ENCODE data around the gene CES1. TPM values are rescaled to one million over a fixed set of nuclear protein-coding genes. Genes with fewer than 3 reads are reported as not detected.
"Not testable (repeated sequence)": the region's sequence is repeated elsewhere in the genome, so short reads cannot be mapped to it uniquely, and the experiment has no call there.

CES1 gene
- total RNA-seq, 2 experiments from 2014 or later = not detected

DNA sequence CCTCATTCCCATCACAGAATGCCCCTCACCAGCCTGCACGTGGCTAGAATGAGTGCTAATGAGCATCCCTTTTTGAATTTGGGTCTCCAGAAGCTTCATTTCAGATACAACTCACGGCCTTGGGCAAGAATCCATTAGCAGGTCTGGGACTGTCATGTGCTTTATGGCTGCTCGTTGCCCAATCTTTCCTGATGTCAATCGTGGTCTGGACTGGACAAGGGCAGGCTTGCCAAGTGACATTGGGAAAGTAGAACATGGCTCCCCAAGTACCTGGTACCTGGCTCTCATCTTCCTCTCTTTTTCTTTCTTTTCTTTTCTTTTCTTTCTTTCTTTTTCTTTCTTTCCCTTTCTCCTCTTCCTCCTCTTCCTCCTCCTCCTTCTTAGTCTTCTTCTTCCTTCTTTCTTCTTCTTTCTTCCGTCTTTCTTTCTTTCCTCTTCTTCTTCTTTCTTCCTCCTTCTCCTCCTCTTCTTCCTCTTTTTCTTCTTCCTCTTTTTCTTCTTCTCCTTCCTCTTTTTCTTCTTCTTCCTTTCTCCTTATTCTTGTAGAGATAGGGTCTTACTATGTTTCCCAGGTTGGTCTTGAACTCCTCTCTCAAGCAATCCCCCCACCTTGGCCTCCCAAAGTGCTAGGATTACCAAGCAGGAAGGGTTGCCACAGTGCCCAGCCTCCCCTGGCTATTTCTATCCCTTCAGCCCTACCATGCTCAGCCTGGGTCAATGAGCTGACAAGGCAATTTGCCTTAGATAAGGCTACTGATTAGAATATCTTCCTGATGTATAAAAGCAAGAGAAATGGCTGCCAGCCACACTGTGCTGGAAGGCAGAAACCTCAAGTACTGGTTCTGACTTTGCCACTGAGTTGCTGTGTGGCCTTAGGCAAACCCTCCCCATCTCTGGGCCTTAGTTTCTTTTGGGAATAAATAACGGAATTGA is 75.0 kb downstream of the CES1 start:
- BruUV-seq (replicated peaks); H3K27ac ChIP-seq (ENCODE audit: low read depth, low read length, poor library complexity, severe bottlenecking); CTCF ChIA-PET (ENCODE audit: unreplicated experiment); H4K20me1 ChIP-seq (ENCODE audit: insufficient read depth, low read length); H2AFZ ChIP-seq (ENCODE audit: low read length); POLR2A ChIA-PET; H3K79me2 ChIP-seq (ENCODE audit: insufficient read depth, low read depth, low read length); H3K9me3 ChIP-seq (ENCODE audit: low read length); H3K36me3 ChIP-seq (ENCODE audit: insufficient read depth, low read length); H3K4me2 ChIP-seq (ENCODE audit: low read length); H3K4me3 ChIP-seq (ENCODE audit: low read depth, low read length, poor library complexity, severe bottlenecking); H3K4me1 ChIP-seq (ENCODE audit: insufficient read depth, low read length, poor library complexity, severe bottlenecking); H3K9me2 ChIP-seq (ENCODE audit: insufficient read depth, low read length); intact Hi-C loops (cut with micrococcal nuclease; ENCODE audit: unreplicated experiment); DNase-seq (ENCODE audit: low spot score): not testable (repeated sequence)

DNA sequence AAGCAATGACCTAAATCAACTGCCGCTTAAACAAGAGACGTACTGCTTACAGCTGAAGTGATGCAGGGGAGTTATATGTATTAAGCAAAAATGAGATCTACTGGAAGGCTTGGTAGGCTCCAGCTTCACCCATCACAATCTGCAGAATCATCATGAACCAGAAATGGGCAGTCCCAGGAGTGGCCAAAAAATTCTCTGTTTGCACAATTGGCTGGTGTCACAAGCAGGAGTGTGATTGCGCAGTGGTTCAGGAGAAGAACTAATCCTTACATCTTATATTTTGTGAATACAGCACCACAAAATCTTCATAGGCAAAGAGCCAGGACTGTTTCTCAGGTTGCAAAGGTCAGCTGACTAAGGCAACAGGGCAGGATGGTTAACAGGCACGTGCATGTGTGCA is 75.9 kb downstream of the CES1 start:
- peaks cover 6% of the 10 kb centered on the region; the same call in 1 of the 2 replicates for H3K9me3 ChIP-seq (ENCODE audit: low read length)
- CTCF ChIA-PET (ENCODE audit: unreplicated experiment) = no interaction called here
- POLR2A ChIA-PET = no interaction called here
- TF ChIP-seq, protein P1, sequence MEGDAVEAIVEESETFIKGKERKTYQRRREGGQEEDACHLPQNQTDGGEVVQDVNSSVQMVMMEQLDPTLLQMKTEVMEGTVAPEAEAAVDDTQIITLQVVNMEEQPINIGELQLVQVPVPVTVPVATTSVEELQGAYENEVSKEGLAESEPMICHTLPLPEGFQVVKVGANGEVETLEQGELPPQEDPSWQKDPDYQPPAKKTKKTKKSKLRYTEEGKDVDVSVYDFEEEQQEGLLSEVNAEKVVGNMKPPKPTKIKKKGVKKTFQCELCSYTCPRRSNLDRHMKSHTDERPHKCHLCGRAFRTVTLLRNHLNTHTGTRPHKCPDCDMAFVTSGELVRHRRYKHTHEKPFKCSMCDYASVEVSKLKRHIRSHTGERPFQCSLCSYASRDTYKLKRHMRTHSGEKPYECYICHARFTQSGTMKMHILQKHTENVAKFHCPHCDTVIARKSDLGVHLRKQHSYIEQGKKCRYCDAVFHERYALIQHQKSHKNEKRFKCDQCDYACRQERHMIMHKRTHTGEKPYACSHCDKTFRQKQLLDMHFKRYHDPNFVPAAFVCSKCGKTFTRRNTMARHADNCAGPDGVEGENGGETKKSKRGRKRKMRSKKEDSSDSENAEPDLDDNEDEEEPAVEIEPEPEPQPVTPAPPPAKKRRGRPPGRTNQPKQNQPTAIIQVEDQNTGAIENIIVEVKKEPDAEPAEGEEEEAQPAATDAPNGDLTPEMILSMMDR (conservative IDR thresholded peaks at IDR 0.05; ENCODE audit: low read length) = no peak
- no peak for TF ChIP-seq EZH2phosphoT487 (IDR thresholded peaks at IDR 0.05; ENCODE audit: borderline replicate concordance, low read depth, low read length)
- no peak overlapping the region for H2AFZ ChIP-seq (ENCODE audit: low read length)
- H3K79me2 ChIP-seq (ENCODE audit: insufficient read depth, low read depth, low read length) = no peaks in the 10 kb centered on the region
- H3K36me3 ChIP-seq (ENCODE audit: insufficient read depth, low read length) = no peaks in the 10 kb centered on the region
- no peak for DNase-seq (ENCODE audit: low spot score)
- H4K20me1 ChIP-seq (ENCODE audit: insufficient read depth, low read length) = no peaks in the 10 kb centered on the region
- H3K4me3 ChIP-seq (ENCODE audit: low read depth, low read length, poor library complexity, severe bottlenecking) = no peak overlapping the region
- no peaks in the 10 kb centered on the region for H3K9me2 ChIP-seq (ENCODE audit: insufficient read depth, low read length)
- no peak overlapping the region for H3K4me2 ChIP-seq (ENCODE audit: low read length)
- H3K27ac ChIP-seq (ENCODE audit: low read depth, low read length, poor library complexity, severe bottlenecking) = no peak overlapping the region
- BruUV-seq (replicated peaks) = no TSS peak
- intact Hi-C loops (cut with micrococcal nuclease; ENCODE audit: unreplicated experiment) = no loop called here
- peaks cover 9% of the 10 kb centered on the region for H3K4me1 ChIP-seq (ENCODE audit: insufficient read depth, low read length, poor library complexity, severe bottlenecking)

DNA sequence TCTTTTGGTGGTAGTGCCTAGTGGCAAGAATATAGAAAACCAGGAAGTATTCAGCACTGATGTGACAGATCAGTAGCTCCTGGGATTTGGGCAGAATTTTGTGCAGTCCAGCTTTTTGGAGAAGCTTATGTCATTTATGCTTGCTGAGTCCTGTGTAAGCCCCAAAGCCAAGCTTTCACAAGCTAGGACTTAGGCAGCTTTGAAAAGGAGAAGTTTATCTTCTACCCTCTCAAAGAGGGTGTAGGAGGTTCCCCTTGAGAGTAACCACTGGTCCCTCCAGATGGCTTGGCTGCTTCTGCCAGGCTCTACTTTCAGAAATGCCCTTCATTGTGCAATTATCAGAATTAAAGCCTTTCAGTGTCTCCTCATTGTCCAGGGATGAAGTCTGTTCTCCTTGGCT is 78.8 kb downstream of the CES1 start:
- Histone ChIP-seq H3K4me1 (ENCODE audit: insufficient read depth, low read length, poor library complexity, severe bottlenecking) (peaks cover 9% of the 10 kb centered on the region), H2AFZ (ENCODE audit: low read length) (no peak overlapping the region)

DNA sequence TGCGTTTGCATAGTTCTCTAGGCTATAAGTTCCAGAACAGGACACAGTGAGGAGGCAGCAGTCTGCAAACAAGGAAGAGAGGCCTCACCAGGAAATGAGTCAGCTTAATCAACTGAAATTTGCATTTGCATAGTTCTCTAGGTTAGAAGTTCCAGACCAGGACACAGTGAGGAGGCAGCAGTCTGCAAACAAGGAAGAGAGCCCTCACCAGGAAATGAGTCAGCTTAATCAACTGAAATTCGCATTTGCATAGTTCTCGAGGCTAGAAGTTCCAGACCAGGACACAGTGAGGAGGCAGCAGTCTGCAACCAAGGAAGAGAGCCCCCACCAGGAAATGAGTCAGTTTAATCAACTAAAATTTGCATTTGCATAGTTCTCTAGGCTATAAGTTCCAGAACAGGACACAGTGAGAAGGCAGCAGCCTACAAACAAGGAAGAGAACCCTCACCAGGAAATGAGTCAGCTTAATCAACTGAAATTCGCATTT is 79.7 kb downstream of the CES1 start:
- H3K4me2 ChIP-seq (ENCODE audit: low read length); H3K4me3 ChIP-seq (ENCODE audit: low read depth, low read length, poor library complexity, severe bottlenecking); BruUV-seq (replicated peaks); H3K79me2 ChIP-seq (ENCODE audit: insufficient read depth, low read depth, low read length); H3K4me1 ChIP-seq (ENCODE audit: insufficient read depth, low read length, poor library complexity, severe bottlenecking); H3K9me2 ChIP-seq (ENCODE audit: insufficient read depth, low read length); CTCF ChIA-PET (ENCODE audit: unreplicated experiment); H4K20me1 ChIP-seq (ENCODE audit: insufficient read depth, low read length); H3K9me3 ChIP-seq (ENCODE audit: low read length); intact Hi-C loops (cut with micrococcal nuclease; ENCODE audit: unreplicated experiment); H3K36me3 ChIP-seq (ENCODE audit: insufficient read depth, low read length): not testable (repeated sequence)
- peak overlapping the region; percentile 4 for H3K27ac ChIP-seq (ENCODE audit: low read depth, low read length, poor library complexity, severe bottlenecking)
- peak; percentile 14 for DNase-seq (ENCODE audit: low spot score)
- POLR2A ChIA-PET = interaction anchor here (0.9 kb wide), 1 partner anchor 12 kb away, joined by 3 read pairs; no protein-coding TSS in a partner anchor
- peak overlapping the region; percentile 80 for H2AFZ ChIP-seq (ENCODE audit: low read length)

More for the DNA sequence above, 78.8 kb downstream of the CES1 start:
- Histone ChIP-seq H3K9me3 (ENCODE audit: low read length) (peaks cover 6% of the 10 kb centered on the region; the same call in 1 of the 2 replicates), H4K20me1 (ENCODE audit: insufficient read depth, low read length) (no peaks in the 10 kb centered on the region), H3K4me3 (ENCODE audit: low read depth, low read length, poor library complexity, severe bottlenecking) (no peak overlapping the region), H3K79me2 (ENCODE audit: insufficient read depth, low read depth, low read length) (no peaks in the 10 kb centered on the region), H3K9me2 (ENCODE audit: insufficient read depth, low read length) (no peaks in the 10 kb centered on the region), H3K36me3 (ENCODE audit: insufficient read depth, low read length) (no peaks in the 10 kb centered on the region), H3K4me2 (ENCODE audit: low read length) (no peak overlapping the region), H3K27ac (ENCODE audit: low read depth, low read length, poor library complexity, severe bottlenecking) (no peak overlapping the region)
- CTCF ChIA-PET (ENCODE audit: unreplicated experiment) = no interaction called here
- POLR2A ChIA-PET = no interaction called here
- no TSS peak for BruUV-seq (replicated peaks)
- TF ChIP-seq EZH2phosphoT487 (IDR thresholded peaks at IDR 0.05; ENCODE audit: borderline replicate concordance, low read depth, low read length) = no peak
- TF ChIP-seq, protein P1 (conservative IDR thresholded peaks at IDR 0.05; ENCODE audit: low read length) = no peak
- intact Hi-C loops (cut with micrococcal nuclease; ENCODE audit: unreplicated experiment) = no loop called here
- no peak for DNase-seq (ENCODE audit: low spot score)

All from OCI-LY7 (cell line).